Neural cell (in vitro differentiated cells): Measurements from ENCODE around the gene MVK. TPM values are rescaled to one million over a fixed set of nuclear protein-coding genes. Genes with fewer than 3 reads are reported as not detected.

Experiments used
- H2AFZ ChIP-seq: fragments of 200-600, 300-800 bp; sonication (generic), shearing (Covaris generic); 2 replicates; pipeline ENCODE4 v1.6.0; 2014; ENCODE audit warnings: low read depth, mild to moderate bottlenecking, antibody characterized with exemption, low read length, moderate library complexity
- H3F3A ChIP-seq: fragments of 200-600 bp; shearing (Covaris generic); 2 replicates; pipeline ENCODE4 v1.6.1; 2016; ENCODE audit warnings: mild to moderate bottlenecking, moderate library complexity, mixed read lengths, antibody characterized with exemption, low read length; ENCODE audit not compliant: insufficient read depth, poor library complexity, severe bottlenecking
- H3K27ac ChIP-seq: fragments of 200-600, 300-800 bp; sonication (generic), shearing (Covaris generic); 2 replicates; pipeline ENCODE4 v1.5.1; 2014; ENCODE audit warnings: mild to moderate bottlenecking, low read length, moderate library complexity
- H3K27me3 ChIP-seq: fragments of 300-800, 200-600 bp; sonication (generic), shearing (Covaris generic); 2 replicates; pipeline ENCODE4 v1.6.0; 2014; ENCODE audit warnings: mild to moderate bottlenecking, low read depth, low read length, moderate library complexity; ENCODE audit not compliant: insufficient read depth
- H3K36me3 ChIP-seq: fragments of 300-800, 200-600 bp; sonication (generic), shearing (Covaris generic); 2 replicates; pipeline ENCODE4 v1.5.1; 2014; ENCODE audit warnings: mild to moderate bottlenecking, antibody characterized with exemption, low read length, moderate library complexity; ENCODE audit not compliant: insufficient read depth
- H3K4me2 ChIP-seq: fragments of 300-800, 200-600 bp; sonication (generic), shearing (Covaris generic); 2 replicates; pipeline ENCODE4 v1.6.0; 2014; ENCODE audit warnings: mild to moderate bottlenecking, low read length
- H3K4me3 ChIP-seq: fragments of 300-800, 200-600 bp; sonication (generic), shearing (Covaris generic); 2 replicates; pipeline ENCODE4 v1.5.1; 2014; ENCODE audit warnings: mild to moderate bottlenecking, low read length, moderate library complexity
- H3K79me2 ChIP-seq: fragments of 200-600 bp; shearing (Covaris generic); replicated peaks from 2 replicates; pipeline ENCODE4 v1.6.0; 2014; ENCODE audit warnings: mild to moderate bottlenecking, low read length, moderate library complexity; ENCODE audit not compliant: insufficient read depth
- H3K9ac ChIP-seq: fragments of 300-800, 200-600 bp; sonication (generic), shearing (Covaris generic); 2 replicates; pipeline ENCODE4 v1.6.1; 2016; ENCODE audit warnings: mild to moderate bottlenecking, low read length, mixed read lengths
- H3K9me2 ChIP-seq: fragments of 200-600 bp; shearing (Covaris generic); 2 replicates; pipeline ENCODE4 v1.6.1; 2016; ENCODE audit warnings: mild to moderate bottlenecking, low read length, mixed read lengths; ENCODE audit not compliant: insufficient read depth
- H3K9me3 ChIP-seq: fragments of 200-600, 300-800 bp; sonication (generic), shearing (Covaris generic); 2 replicates; pipeline ENCODE4 v1.6.1; 2016; ENCODE audit warnings: mild to moderate bottlenecking, mixed run types, low read length, moderate library complexity, mixed read lengths
- H4K20me1 ChIP-seq: fragments of 200-600 bp; shearing (Covaris generic); 2 replicates; pipeline ENCODE4 v1.6.1; 2016; ENCODE audit warnings: mild to moderate bottlenecking, mixed run types; ENCODE audit not compliant: insufficient read depth
- CTCF ChIP-seq: fragments of 450-650 bp; IDR thresholded peaks from 2 replicates; pipeline ENCODE4 v1.5.1; 2014; ENCODE audit warnings: antibody characterized with exemption, mild to moderate bottlenecking, moderate library complexity; ENCODE audit not compliant: poor library complexity, severe bottlenecking
- EP300 ChIP-seq: fragments of 450-650 bp; conservative IDR thresholded peaks from 2 replicates; pipeline ENCODE4 v1.6.1; 2014; ENCODE audit warnings: antibody characterized with exemption, mild to moderate bottlenecking, moderate library complexity; ENCODE audit not compliant: poor library complexity, severe bottlenecking
- EZH2 ChIP-seq: fragments of 200-600, 300-800 bp; shearing (Covaris generic), sonication (generic); IDR thresholded peaks from 2 replicates; pipeline ENCODE4 v1.6.1; 2014; ENCODE audit warnings: antibody characterized with exemption, low read length, borderline replicate concordance, mild to moderate bottlenecking; ENCODE audit not compliant: insufficient read depth, poor library complexity, severe bottlenecking
- MXI1 ChIP-seq: fragments of 450-650 bp; conservative IDR thresholded peaks from 2 replicates; pipeline ENCODE4 v1.6.1; 2014; ENCODE audit warnings: antibody characterized with exemption, mild to moderate bottlenecking; ENCODE audit not compliant: poor library complexity, severe bottlenecking
- POLR2AphosphoS5 ChIP-seq: IDR thresholded peaks from 2 replicates; pipeline ENCODE4 v1.6.1; 2012
- RAD21 ChIP-seq: fragments of 450-650 bp; conservative IDR thresholded peaks from 2 replicates; pipeline ENCODE4 v1.6.1; 2014; ENCODE audit warnings: antibody characterized with exemption, mild to moderate bottlenecking, moderate library complexity
- REST ChIP-seq: IDR thresholded peaks from 2 replicates; pipeline ENCODE4 v1.6.1; 2012; ENCODE audit warnings: borderline replicate concordance
- SMC3 ChIP-seq: fragments of 450-650 bp; conservative IDR thresholded peaks from 2 replicates; pipeline ENCODE4 v1.6.1; 2014; ENCODE audit warnings: antibody characterized with exemption, mild to moderate bottlenecking, moderate library complexity; ENCODE audit not compliant: poor library complexity
- TAF1 ChIP-seq: IDR thresholded peaks from 2 replicates; pipeline ENCODE4 v1.6.1; 2012; ENCODE audit warnings: low read depth
- polyA plus RNA-seq: library from polyadenylated mRNA; depleted of rRNA; stranded (reverse); fragments of >200 nt; gene quantifications from 2 replicates; pipeline ENCODE4 v1.2.3, GENCODE V29; 2014

Gene MVK
- polyA plus RNA-seq, 1 donor from 2014 or later, result 45.7 TPM

GRCh38 chr12:109551108-109551507, 22.5 kb upstream of the MVK start:
- Histone ChIP-seq H3K9ac (no peak overlapping the region), H3K79me2 (no peaks in the 10 kb centered on the region), H3K9me3 (no peaks in the 10 kb centered on the region), H3K36me3 (no peaks in the 10 kb centered on the region), H2AFZ (no peak overlapping the region), H3K4me2 (no peak overlapping the region), H3F3A (no peaks in the 10 kb centered on the region), H3K4me3 (no peak overlapping the region), H3K9me2 (no peaks in the 10 kb centered on the region), H3K27me3 (no peaks in the 10 kb centered on the region), H4K20me1 (no peaks in the 10 kb centered on the region), H3K27ac (no peak overlapping the region)
- TF ChIP-seq POLR2AphosphoS5, result no peak
- TF ChIP-seq TAF1, result no peak
- TF ChIP-seq EZH2, result no peak
- no peak for TF ChIP-seq EP300
- TF ChIP-seq SMC3, result no peak
- TF ChIP-seq RAD21, result no peak
- no peak for TF ChIP-seq CTCF
- no peak for TF ChIP-seq MXI1
- no peak for TF ChIP-seq REST

GRCh38 chr12:109552971-109553370, 20.6 kb upstream of the MVK start:
- Histone ChIP-seq H3K36me3 (no peaks in the 10 kb centered on the region), H3K27me3 (no peaks in the 10 kb centered on the region), H3K9me2 (no peaks in the 10 kb centered on the region), H3K4me2 (no peak overlapping the region), H3F3A (no peaks in the 10 kb centered on the region), H3K9me3 (no peaks in the 10 kb centered on the region), H3K79me2 (no peaks in the 10 kb centered on the region), H2AFZ (no peak overlapping the region), H3K9ac (no peak overlapping the region), H4K20me1 (no peaks in the 10 kb centered on the region), H3K27ac (no peak overlapping the region), H3K4me3 (no peak overlapping the region)
- TF ChIP-seq CTCF, result no peak
- no peak for TF ChIP-seq MXI1
- TF ChIP-seq RAD21, result no peak
- TF ChIP-seq POLR2AphosphoS5, result no peak
